Left kidney (tissue), 2 donors: ENCODE results near the gene GTF2F2. TPM values are rescaled to one million over a fixed set of nuclear protein-coding genes. Genes with fewer than 3 reads are reported as not detected.

ENCODE experiments used
- DNase-seq: peaks from one replicate; pipeline ENCODE4 v3.0.0-alpha.2; 2013
- polyA plus RNA-seq: library from polyadenylated mRNA; unstranded; fragments of 120-200 nt; gene quantifications from one replicate; pipeline ENCODE4 v1.2.1, GENCODE V29; 2013; ENCODE audit not compliant: insufficient read length

GTF2F2 gene
- polyA plus RNA-seq, 1 donor, result 27.9 TPM

GRCh38 chr13:45301263-45301662, 181.0 kb downstream of the GTF2F2 start:
- DNase-seq, result no peak

GRCh38 chr13:45302507-45302906, 182.2 kb downstream of the GTF2F2 start:
- DNase-seq, result no peak

- DNase-seq, result no peak
Measured at GRCh38 chr13:45303026-45303425, 182.7 kb downstream of the GTF2F2 start.

GRCh38 chr13:45303866-45304265, 183.6 kb downstream of the GTF2F2 start:
- no peak for DNase-seq

GRCh38 chr13:45305079-45305478, 184.8 kb downstream of the GTF2F2 start:
- DNase-seq, result no peak

GRCh38 chr13:45306966-45307365, 186.7 kb downstream of the GTF2F2 start:
- no peak for DNase-seq

GRCh38 chr13:45310341-45311131, 190.2 kb downstream of the GTF2F2 start:
- no peak for DNase-seq

GRCh38 chr13:45314822-45315221, 194.5 kb downstream of the GTF2F2 start:
- no peak for DNase-seq

GRCh38 chr13:45315520-45316167, 195.3 kb downstream of the GTF2F2 start:
- DNase-seq, result no peak

- DNase-seq, result no peak
Measured at GRCh38 chr13:45316338-45316737, 196.0 kb downstream of the GTF2F2 start.

GRCh38 chr13:45316996-45317395, 196.7 kb downstream of the GTF2F2 start:
- no peak for DNase-seq

- no peak for DNase-seq
Measured at GRCh38 chr13:45320876-45321629, 200.7 kb downstream of the GTF2F2 start.

- DNase-seq, result no peak
Measured at GRCh38 chr13:45325806-45326205, 205.5 kb downstream of the GTF2F2 start.

- DNase-seq, result no peak
Measured at GRCh38 chr13:45327253-45327955, 207.1 kb downstream of the GTF2F2 start.

GRCh38 chr13:45328661-45329111, 208.4 kb downstream of the GTF2F2 start:
- no peak for DNase-seq

- DNase-seq, result no peak
Measured at GRCh38 chr13:45331123-45331619, 210.9 kb downstream of the GTF2F2 start.

- DNase-seq, result no peak
Measured at GRCh38 chr13:45331692-45332035, 211.4 kb downstream of the GTF2F2 start.

- DNase-seq, result no peak
Measured at GRCh38 chr13:45332036-45332830, 211.9 kb downstream of the GTF2F2 start.

- DNase-seq, result no peak
Measured at GRCh38 chr13:45332831-45333219, 212.5 kb downstream of the GTF2F2 start.

GRCh38 chr13:45333251-45333976, 213.1 kb downstream of the GTF2F2 start:
- DNase-seq, result no peak
